ENCODE measurements around the gene SMPD1. TPM values are rescaled to one million over a fixed set of nuclear protein-coding genes. Genes with fewer than 3 reads are reported as not detected.

Gene SMPD1
- total RNA-seq, 1 donor from 2014 or later = 24.2 TPM

DNA sequence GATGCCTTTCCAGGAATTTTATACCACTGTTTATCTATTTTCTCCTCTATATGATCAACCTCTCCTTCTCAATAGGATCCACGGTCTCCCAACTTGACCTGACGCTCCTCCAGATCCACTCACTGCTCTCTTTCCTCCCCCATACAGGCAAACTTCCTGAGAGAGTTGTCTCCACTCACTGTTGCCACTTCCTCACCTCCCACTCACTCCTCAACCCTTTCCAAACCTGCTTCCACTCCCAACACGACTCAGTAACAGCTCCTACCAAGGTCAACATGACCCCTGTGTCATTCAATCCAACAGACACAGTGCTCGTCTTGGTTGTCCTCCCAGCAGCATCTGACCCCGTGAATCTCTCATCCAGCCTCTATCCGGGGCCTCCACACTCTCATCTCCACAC, 25.5 kb downstream of the SMPD1 start:
- no peak for DNase-seq

GRCh38 chr11:6417907-6418556, 27.8 kb downstream of the SMPD1 start:
- no peak for DNase-seq

GRCh38 chr11:6418557-6419008, 28.3 kb downstream of the SMPD1 start:
- DNase-seq = peak; percentile 36

DNA sequence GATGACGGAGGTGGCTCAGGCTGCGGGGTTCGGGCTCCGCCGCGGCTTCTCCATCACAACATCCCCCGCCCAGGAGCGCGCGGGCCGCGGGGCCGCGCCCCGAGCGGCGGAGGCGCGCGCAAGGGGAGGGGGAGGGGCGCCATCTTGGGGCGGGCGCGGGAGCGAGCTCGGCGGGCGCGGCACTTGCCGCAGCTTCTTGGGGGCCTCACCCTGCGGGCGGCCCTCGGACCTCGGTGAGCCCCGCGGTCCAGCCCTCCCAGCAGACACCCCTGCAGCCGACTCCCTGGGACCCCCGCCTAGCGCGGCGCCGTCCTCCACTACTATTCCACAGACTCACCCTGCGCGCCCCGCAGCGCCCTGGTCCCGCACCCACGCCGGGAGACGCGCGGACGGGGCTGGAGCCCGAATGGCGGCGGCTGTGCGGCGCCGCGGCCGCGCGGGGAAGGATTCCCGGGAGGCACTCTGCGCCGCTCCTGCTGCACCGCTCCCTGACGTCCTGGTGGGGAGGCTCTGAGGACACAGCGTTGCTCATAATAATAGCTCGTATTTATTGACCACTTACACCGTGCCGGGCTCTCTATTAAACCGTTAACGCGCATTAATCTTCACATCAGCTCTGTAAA, 28.8 kb downstream of the SMPD1 start, which contains the start of gene APBB1:
TSS of gene APBB1 (minus strand) at position 86 of the 623 bp plus-strand sequence. CDS start 7,747 bp downstream, outside the sequence.
- peak; percentile 85 for DNase-seq

DNA sequence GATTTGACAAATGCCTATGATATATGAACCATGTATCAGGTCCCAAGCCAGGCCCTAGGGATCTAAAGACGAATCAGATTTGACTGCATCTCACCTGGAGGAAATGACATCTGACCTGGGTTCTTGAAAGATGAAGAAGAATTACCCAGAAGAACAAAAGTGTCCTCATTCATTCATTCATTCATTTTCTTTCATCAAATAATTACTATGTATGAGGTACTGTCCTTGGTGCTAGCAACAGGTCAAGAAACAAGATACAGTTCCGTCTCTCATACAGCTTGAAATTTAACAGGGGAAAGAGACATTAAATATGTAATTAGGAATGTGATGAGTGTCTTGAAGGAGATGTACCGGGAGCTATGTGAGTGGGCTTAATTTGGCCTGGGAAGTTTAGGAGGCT, 30.4 kb downstream of the SMPD1 start:
- no peak for DNase-seq

DNA sequence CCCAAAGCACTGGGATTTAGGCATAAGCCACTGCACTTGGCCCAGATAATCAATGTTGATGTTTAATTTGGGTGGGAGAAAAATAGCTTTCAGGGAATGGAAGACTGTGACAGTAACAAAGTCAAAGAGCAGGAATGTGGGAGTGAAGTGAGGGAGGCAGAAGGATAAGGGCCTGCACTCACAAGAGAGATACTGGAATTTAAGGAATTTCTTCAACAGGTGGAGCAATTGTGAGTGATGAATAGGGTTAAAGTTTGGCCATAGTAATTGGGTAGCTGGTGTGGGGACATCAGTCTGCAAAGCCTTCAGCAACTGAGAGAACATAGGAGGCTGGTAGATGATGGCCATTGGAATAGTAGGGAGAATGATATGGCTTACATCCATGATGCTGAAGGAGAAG, 37.2 kb downstream of the SMPD1 start:
- DNase-seq = no peak

DNA sequence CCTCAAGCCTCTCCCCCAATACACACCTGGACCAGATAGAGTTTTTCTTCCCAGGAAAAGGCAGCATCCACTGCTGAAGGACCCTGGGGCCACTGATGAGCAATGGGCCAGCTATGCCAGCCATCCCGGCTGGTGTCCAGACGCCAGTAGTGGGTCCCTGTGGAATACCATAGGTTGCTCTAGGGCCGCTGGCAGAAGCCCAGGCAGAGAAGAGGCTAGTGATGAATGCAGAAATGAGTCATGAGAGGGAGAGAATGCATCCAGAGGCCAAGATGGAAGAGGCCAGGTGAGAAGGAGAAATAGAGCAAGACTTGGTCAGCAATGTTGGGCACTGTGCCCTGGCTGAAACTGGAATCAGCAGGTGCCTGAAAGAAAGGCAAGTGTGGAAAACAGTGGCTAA, 41.6 kb downstream of the SMPD1 start:
- DNase-seq = no peak

DNA sequence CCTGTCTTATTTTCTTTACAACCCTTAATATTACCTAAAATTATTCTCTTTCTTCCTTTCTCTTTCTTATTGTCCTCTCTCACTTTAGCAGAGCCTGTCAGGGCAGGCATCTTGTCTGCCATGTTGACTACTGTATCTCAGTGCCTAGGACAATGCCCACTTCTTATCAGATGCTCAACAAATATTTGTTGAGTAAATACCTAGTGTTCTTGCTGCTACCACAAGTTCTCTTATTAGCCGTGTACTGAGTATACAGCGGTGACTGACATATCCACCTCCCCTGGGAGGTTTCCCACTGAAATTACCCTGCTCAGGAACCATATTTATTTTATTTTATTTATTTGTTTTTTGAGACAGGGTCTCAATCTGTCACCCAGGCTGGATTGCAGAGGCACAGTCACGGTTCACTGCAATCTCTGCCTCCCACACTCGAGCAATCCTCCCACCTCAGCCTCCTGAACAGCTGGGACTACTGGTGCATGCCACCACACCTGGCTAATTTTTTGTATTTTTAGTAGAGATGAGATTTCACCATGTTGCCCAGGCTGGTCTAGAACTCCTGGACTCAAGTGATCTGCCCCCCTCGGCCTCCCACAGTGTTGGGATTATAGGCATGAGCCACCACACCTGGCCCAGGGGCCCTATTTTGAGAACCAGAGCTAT, 43.9 kb downstream of the SMPD1 start:
- no peak for DNase-seq

DNA sequence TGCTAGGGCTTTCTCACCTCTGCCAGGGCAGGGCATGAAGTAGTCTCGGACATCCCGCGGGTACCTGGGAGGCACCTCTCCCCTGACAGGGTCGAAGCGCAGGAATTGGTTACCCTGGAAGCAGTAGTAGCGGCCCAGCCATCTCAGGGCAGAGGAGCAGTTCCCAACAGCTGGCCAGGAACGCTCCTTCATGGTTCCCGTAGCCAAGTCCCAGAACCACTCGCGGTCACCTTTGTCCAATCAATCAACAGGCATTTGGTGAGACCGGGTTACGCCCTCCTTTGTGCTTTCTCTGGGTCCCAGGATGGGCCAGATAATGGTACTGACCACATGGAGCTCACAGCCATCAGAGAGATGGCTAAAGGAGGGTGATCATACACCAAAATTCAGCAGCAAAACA, 47.1 kb downstream of the SMPD1 start:
- DNase-seq = no peak

GRCh38 chr11:6437993-6438392, 47.7 kb downstream of the SMPD1 start:
- no peak for DNase-seq

DNA sequence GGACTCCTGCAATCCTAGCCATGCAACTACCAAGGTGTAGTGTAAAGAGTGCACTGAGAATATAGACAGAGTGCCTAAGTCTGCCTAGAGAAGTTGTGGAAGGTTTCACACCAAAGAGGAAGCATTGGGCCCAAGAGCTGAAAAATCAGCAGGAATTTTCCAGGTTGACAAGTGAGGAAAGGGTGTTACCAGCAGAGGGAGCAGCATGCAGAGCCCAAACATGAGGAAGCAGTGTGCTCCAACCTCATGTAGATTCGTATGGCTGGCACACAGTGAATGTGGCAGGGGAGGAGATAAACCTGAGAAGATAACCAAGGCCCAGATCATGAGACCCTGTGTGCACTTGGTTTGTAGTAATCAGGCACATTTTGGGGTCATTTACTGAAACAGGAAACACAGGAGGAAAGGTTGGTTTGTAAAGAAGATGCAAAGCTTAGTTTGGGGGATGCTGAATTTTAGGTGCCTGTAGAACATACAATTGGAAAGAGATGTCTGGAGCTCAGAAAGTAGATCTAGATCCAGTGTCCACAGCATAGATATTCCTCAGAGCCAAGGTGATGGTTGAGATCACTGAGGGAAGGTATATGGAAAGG, 48.8 kb downstream of the SMPD1 start:
- DNase-seq = peak; percentile 54

DNA sequence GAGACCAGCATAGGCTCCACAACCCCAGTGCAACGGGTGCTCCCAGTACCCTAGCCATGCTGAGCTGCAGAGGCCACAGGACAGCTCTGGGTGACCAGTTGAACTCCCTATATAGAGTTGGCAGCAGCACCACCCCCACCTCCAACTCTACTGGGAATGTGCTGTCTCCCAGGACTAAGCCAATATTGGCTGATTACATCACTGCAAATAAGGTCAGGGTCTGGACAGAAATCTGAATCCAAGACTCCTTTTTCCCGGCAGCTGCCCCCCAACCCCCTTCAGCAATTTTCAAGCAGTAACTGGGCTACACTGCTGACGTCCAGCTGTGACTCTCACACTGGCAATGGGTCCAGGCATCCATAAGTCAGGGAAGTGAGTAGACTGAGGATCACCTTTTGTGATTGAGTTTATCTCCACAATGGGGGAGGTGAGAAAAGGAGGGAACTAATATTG, 50.7 kb downstream of the SMPD1 start, which contains the start of gene HPX:
TSS of gene HPX (minus strand) at position 82 of the 453 bp plus-strand sequence. CDS start at position 58, 24 bp downstream.
- no peak for DNase-seq

DNA sequence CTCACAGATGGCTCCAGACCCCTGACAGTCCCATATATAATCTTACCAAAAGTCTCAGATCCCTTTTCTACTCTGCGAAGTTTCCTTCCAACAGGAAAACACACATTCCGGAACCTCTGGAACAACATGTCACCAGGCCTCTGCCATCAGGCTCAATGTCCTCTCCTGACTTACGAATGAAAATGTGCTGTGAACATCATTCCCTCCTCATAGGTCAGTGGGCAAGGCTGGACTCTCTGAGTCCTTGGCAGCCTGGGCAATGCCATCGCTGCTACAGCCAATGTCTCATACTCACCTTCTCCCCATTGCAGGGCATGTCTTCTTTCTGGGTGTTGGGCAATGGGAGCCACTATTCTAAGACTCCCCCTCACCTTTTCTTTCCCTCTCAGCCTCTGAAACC, 52.2 kb downstream of the SMPD1 start:
- DNase-seq = no peak

DNA sequence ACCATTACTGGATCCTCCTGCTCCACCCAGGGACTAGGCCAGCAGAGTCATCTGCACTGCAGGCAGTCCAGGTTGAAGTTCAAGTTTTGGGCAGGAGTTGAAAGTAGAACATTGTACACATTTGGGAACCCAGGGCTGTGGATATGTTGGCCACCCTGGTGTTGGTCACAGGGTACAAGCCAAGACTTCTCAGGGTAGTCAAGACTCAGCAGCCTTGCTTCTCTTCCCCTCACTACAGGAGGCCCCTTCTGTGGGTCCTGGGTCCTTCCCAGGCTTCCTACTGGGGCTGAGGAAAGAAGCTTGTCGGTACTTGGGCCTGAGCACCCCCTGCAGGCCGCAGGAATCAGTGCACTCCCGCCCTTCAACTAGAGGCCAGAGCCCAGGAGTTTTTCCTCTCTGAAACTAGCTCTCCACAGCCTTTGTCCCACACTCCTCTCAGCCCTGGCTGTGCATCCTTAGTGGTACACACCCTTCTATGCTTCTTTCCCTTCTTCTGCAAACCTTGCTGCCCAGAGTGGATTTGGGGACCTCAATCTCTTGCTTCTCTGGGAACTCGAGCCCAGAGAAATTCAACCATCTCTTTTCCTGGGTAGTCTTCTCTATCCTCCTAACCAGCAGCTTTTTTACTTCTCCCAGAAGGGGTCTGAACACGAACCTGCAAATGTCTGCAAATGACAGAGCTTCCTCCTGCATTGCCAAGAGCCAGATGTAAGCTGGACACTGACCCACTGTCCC, 53.2 kb downstream of the SMPD1 start:
- peak; percentile 63 for DNase-seq

Other genes starting within 250 kb of the SMPD1 start
- gene OR52B2, start 220.1 kb upstream of the SMPD1 start, total RNA-seq = not detected
- gene OR52W1, start 191.2 kb upstream of the SMPD1 start, total RNA-seq = not detected
- not detected for gene C11orf42, start 184.9 kb upstream of the SMPD1 start, total RNA-seq
- gene FHIP1B, start 155.8 kb upstream of the SMPD1 start, total RNA-seq = 19.3 TPM
- gene CNGA4, start 151.4 kb upstream of the SMPD1 start, total RNA-seq = not detected
- not detected for gene CCKBR, start 130.6 kb upstream of the SMPD1 start, total RNA-seq
- gene CAVIN3, start 70.0 kb upstream of the SMPD1 start, total RNA-seq = 74.2 TPM
- gene APBB1, start 28.6 kb downstream of the SMPD1 start, total RNA-seq = 42.4 TPM
- 0.31 TPM for gene HPX, start 50.5 kb downstream of the SMPD1 start, total RNA-seq
- gene TRIM3, start 83.5 kb downstream of the SMPD1 start, total RNA-seq = 21.1 TPM
- 31.8 TPM for gene ARFIP2, start 90.9 kb downstream of the SMPD1 start, total RNA-seq
- gene TIMM10B, start 91.0 kb downstream of the SMPD1 start, total RNA-seq = 28.9 TPM
- gene DNHD1, start 106.8 kb downstream of the SMPD1 start, total RNA-seq = 7.0 TPM
- gene RRP8, start 213.1 kb downstream of the SMPD1 start, total RNA-seq = 18.4 TPM
- 167 TPM for gene ILK, start 213.3 kb downstream of the SMPD1 start, total RNA-seq
- 20.6 TPM for gene TAF10, start 221.7 kb downstream of the SMPD1 start, total RNA-seq
- gene TPP1, start 228.9 kb downstream of the SMPD1 start, total RNA-seq = 59.9 TPM